Measurements from ENCODE around the gene VPS51. TPM values are rescaled to one million over a fixed set of nuclear protein-coding genes. Genes with fewer than 3 reads are reported as not detected.

Gene VPS51
- total and polyA plus RNA-seq, 2 of the 13 experiments (the other 11 are each of a cell fraction or from before 2014, with no cell fraction given): 76.3 to 90.6 TPM

DNA sequence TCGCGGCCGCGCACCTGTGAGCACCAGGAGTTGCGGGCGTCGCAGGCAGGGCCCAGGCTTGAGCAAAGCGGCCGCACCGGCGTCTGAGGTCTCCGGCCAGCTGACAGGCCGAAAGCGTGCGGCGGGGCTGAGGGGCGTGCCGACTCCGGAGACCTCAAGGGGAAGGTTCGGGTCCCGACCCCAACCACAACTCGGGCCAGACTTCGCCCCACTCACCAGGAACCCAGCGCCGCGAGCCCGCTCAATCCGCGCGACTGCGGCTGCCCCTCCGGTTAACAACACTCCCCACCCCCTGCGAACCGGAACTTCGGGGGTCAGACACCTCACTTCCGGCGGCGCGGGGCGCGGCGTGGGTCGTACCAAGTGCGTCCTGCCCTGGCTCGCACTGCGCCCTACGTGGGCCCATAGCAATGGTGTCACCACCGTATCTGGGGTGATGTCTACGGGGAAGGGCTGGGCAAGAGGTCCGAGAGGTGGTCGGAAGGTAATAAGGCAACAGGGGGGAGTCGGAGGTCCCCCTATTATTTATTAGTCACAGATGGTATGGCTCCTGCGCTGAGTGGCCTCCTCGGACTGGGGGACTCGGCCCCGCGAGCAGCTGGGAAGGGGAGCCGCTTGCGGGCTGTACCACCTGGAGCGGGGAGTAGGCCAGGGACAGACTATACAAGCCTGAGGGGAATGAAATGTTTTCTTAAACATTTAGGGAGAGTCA, 38.4 kb downstream of the VPS51 start, which contains the start of gene SYVN1 (continued):
- TF ChIP-seq ZNF562 (CRISPR knock-in tag; IDR thresholded peaks at IDR 0.05; ENCODE audit: borderline replicate concordance) (no peak), THAP9 (CRISPR knock-in tag; IDR thresholded peaks at IDR 0.05; ENCODE audit: borderline replicate concordance) (peak; percentile 78), TCF12 (IDR thresholded peaks at IDR 0.05) (no peak), TCF12 (CRISPR knock-in tag; IDR thresholded peaks at IDR 0.05) (no peak), SP1 (IDR thresholded peaks at IDR 0.05) (no peak), SP1 (CRISPR knock-in tag; IDR thresholded peaks at IDR 0.05) (peak; percentile 70), ZNF672 (CRISPR knock-in tag; IDR thresholded peaks at IDR 0.05) (0 out of 2 replicates have a peak, but pooled peaks have one; percentile 68), SIN3B (IDR thresholded peaks at IDR 0.05; ENCODE audit: low read length) (0 out of 2 replicates have a peak, but pooled peaks have one; percentile 15), MAFK (conservative IDR thresholded peaks at IDR 0.05 in 1 of 2, IDR thresholded peaks at IDR 0.05 in 1 of 2; ENCODE audit: low read length in 2 of 2) (no peak), KDM1A (CRISPR knock-in tag; IDR thresholded peaks at IDR 0.05) (no peak), ZNF775 (CRISPR knock-in tag; IDR thresholded peaks at IDR 0.05; ENCODE audit: borderline replicate concordance) (no peak), FOSL1 (CRISPR knock-in tag; IDR thresholded peaks at IDR 0.05; ENCODE audit: borderline replicate concordance) (no peak), PTBP1 (IDR thresholded peaks at IDR 0.05; ENCODE audit: low read depth, low read length, poor library complexity, severe bottlenecking) (no peak), GFI1 (CRISPR knock-in tag; IDR thresholded peaks at IDR 0.05; ENCODE audit: borderline replicate concordance) (0 out of 2 replicates have a peak, but pooled peaks have one; percentile 34), ASH2L (IDR thresholded peaks at IDR 0.05; ENCODE audit: insufficient read length, low read depth, low read length) (peak; percentile 88), TBX3 (IDR thresholded peaks at IDR 0.05; ENCODE audit: borderline replicate concordance) (peak; percentile 41; the same call in 1 of the 2 replicates), NCOA2 (CRISPR knock-in tag; IDR thresholded peaks at IDR 0.05) (no peak; the same call in 1 of the 2 replicates), AKAP8 (CRISPR knock-in tag; IDR thresholded peaks at IDR 0.05) (peak; percentile 53; the same call in 1 of the 2 replicates), PRPF4 (IDR thresholded peaks at IDR 0.05; ENCODE audit: low read depth, low read length, poor library complexity, severe bottlenecking) (no peak), HNRNPK (IDR thresholded peaks at IDR 0.05; ENCODE audit: low read depth, low read length, poor library complexity, severe bottlenecking) (peak; percentile 47), ATF7 (IDR thresholded peaks at IDR 0.05) (peak; percentile 71; the same call in 1 of the 2 replicates), ATF7 (CRISPR knock-in tag; IDR thresholded peaks at IDR 0.05) (no peak)
- TF ChIP-seq, protein P1, sequence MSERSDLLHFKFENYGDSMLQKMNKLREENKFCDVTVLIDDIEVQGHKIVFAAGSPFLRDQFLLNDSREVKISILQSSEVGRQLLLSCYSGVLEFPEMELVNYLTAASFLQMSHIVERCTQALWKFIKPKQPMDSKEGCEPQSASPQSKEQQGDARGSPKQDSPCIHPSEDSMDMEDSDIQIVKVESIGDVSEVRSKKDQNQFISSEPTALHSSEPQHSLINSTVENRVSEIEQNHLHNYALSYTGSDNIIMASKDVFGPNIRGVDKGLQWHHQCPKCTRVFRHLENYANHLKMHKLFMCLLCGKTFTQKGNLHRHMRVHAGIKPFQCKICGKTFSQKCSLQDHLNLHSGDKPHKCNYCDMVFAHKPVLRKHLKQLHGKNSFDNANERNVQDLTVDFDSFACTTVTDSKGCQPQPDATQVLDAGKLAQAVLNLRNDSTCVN (CRISPR knock-in tag; IDR thresholded peaks at IDR 0.05; ENCODE audit: borderline replicate concordance): 0 out of 2 replicates have a peak, but pooled peaks have one; percentile 60
- TF ChIP-seq, protein P2, sequence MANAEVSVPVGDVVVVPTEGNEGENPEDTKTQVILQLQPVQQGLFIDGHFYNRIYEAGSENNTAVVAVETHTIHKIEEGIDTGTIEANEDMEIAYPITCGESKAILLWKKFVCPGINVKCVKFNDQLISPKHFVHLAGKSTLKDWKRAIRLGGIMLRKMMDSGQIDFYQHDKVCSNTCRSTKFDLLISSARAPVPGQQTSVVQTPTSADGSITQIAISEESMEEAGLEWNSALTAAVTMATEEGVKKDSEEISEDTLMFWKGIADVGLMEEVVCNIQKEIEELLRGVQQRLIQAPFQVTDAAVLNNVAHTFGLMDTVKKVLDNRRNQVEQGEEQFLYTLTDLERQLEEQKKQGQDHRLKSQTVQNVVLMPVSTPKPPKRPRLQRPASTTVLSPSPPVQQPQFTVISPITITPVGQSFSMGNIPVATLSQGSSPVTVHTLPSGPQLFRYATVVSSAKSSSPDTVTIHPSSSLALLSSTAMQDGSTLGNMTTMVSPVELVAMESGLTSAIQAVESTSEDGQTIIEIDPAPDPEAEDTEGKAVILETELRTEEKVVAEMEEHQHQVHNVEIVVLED (CRISPR knock-in tag; IDR thresholded peaks at IDR 0.05; ENCODE audit: borderline replicate concordance): peak; percentile 95
- TF ChIP-seq, protein P3, sequence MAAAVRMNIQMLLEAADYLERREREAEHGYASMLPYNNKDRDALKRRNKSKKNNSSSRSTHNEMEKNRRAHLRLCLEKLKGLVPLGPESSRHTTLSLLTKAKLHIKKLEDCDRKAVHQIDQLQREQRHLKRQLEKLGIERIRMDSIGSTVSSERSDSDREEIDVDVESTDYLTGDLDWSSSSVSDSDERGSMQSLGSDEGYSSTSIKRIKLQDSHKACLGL (CRISPR knock-in tag; IDR thresholded peaks at IDR 0.05): peak; percentile 91
